Heart left ventricle (tissue), 16 donors: ENCODE results near the gene JADE1. TPM values are rescaled to one million over a fixed set of nuclear protein-coding genes. Genes with fewer than 3 reads are reported as not detected.

Source experiments
- ATAC-seq, 4 donors: fragments of 200-7000 bp; cut with Tn5 transposase; one replicate each; pipeline ENCODE4 v1.9.1; 2020 to 2022; ENCODE audit warnings: moderate library complexity in 4 of 4, mild to moderate bottlenecking in 3 of 4, moderate number of reproducible peaks in 1 of 4
- DNase-seq, 5 donors: peaks; one replicate each; pipeline ENCODE4 v3.0.0-alpha.2; 2020
- H3K27ac ChIP-seq, 12 donors: fragments of 200-600 bp; sonication (generic) in 4 of 12; one replicate each; pipeline versions ENCODE4 v1.5.0 to v1.8.0; 2016 to 2022; ENCODE audit warnings: mild to moderate bottlenecking in 2 of 12
- H3K27me3 ChIP-seq, 9 donors: fragments of 200-600 bp; sonication (generic) in 2 of 9; one replicate each; pipeline versions ENCODE4 v1.5.1 to v1.8.0; 2016 to 2022; ENCODE audit warnings: mild to moderate bottlenecking in 3 of 9
- H3K36me3 ChIP-seq, 9 donors: fragments of 200-600 bp; sonication (generic) in 2 of 9; one replicate each; pipeline versions ENCODE4 v1.5.0 to v1.8.0; 2018 to 2022; ENCODE audit warnings: mild to moderate bottlenecking in 2 of 9
- H3K4me1 ChIP-seq, 12 donors: fragments of 200-600 bp; sonication (generic) in 4 of 12; one replicate each; pipeline versions ENCODE4 v1.5.0 to v1.8.0; 2016 to 2022; ENCODE audit warnings: mild to moderate bottlenecking in 3 of 12
- H3K4me3 ChIP-seq, 12 donors: fragments of 200-600 bp; sonication (generic) in 4 of 12; one replicate each; pipeline versions ENCODE4 v1.5.0 to v1.8.0; 2017 to 2022; ENCODE audit warnings: mild to moderate bottlenecking in 9 of 12, moderate library complexity in 4 of 12
- H3K9me3 ChIP-seq, 12 donors: fragments of 200-600 bp; sonication (generic) in 4 of 12; one replicate each; pipeline versions ENCODE4 v1.5.0 to v1.8.0; 2016 to 2022; ENCODE audit warnings: mild to moderate bottlenecking in 1 of 12
- POLR2A ChIP-seq, 2 donors: fragments of 450-650 bp; IDR thresholded peaks; one replicate each; pipeline ENCODE4 v1.6.1; 2017; ENCODE audit warnings: antibody characterized with exemption in 2 of 2, mild to moderate bottlenecking in 2 of 2, moderate library complexity in 2 of 2
- WGBS, 4 donors: extraction: QIAGEN DNeasy Blood & Tissue Kit in 2 of 4; methylation state at CpG; one replicate each; pipeline versions ENCODE4 v1.1.5 to v1.1.7; 2013 to 2018; 5-methylcytosine and 5-hydroxymethylcytosine counted together
- intact Hi-C, 10 donors: fragments of 100-400 bp; cut with DNase I; formaldehyde crosslinking; loops; one replicate each; pipeline versions ENCODE4 v1.11.1 to v1.14.2; 2022
- polyA plus RNA-seq, 2 donors: library from polyadenylated mRNA; stranded (reverse); fragments of 200-250 nt; gene quantifications; one replicate each; pipeline ENCODE4 v1.2.3, GENCODE V29; 2013
- total RNA-seq, 9 donors: library from RNA; depleted of rRNA in 2 of 9; stranded (reverse); fragments of >200 nt in 2 of 9; fragmentation: NEBNext Ultra II Directional in 3 of 9; extraction: Animal tissue kit (Norgen Biotek cat#: 25700) in 3 of 9; gene quantifications; one replicate each; pipeline versions ENCODE4 v1.1.0 to v1.2.4, GENCODE V29; 2016 to 2023
- TF ChIP-seq, protein P1 (sequence below), 12 donors: fragments of 200-600 bp; sonication (generic) in 4 of 12; IDR thresholded peaks; one replicate each; pipeline versions ENCODE4 v1.5.0 to v1.8.0; 2018 to 2022; ENCODE audit warnings: antibody characterized with exemption in 12 of 12, mild to moderate bottlenecking in 5 of 12
- donor health status: ischemic (EF 13 %, LVEDD 7.1; RV severe dilation, severe dysfunction).
- donor health status: healthy with polysubstance abuse.
- donor health status: DM: no; HTN: yes; CAD: no.
- donor health status: DM: no; HTN: no; CAD: no.
- donor health status: ischemic (EF 25% LVEDD 6.9; RV normal size, moderate dysfunction).
- donor health status: ischemic (EF 25% LVEDD 5.7; RV mildly dilated, moderate dysfunction).
- donor health status: healthy.
- donor health status: DM: yes; HTN: yes; CAD: no.
- donor health status: ischemic (EF 35%, LVEDD 5.7; RV mildly dilated, moderate dysfunction).
- donor health status: nonischemic (EF 11% LVEDD 7.7; RV severe dilation, severe dysfunction).
- donor health status: DM: yes; HTN: yes; CAD: no.
- donor health status: PGD.
- donor health status: ischemic (EF 29% LVEDD 5.4; RV normal size, mild dysfunction).
- donor health status: nonischemic (EF 23%, LVEDD 6.1; RV moderate dilation, normal function).

Gene JADE1
- total and polyA plus RNA-seq, 11 donors = 15.0 to 31.9 (median 19.7) TPM

DNA sequence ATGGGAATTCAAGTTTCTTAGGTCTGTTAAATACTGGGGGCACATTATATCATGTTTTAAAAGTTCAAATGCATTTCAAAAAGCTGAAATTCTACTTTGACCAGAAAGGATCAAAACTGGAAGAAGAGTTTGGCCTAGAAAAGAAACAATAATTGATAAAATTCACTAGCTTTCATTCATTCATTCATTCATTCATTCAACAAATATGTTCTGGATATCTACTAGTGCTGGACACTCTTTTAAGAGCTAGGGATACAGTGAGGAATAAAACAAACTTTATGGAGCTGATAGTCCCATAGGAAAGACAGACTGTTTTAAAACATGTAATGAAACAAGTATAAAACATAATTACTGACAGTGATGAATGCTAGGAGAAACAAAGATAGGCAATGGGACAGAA lies 106.0 kb downstream of the JADE1 start:
- Histone ChIP-seq H3K27me3 (no peaks in the 10 kb centered on the region), H3K36me3 (no peaks in the 10 kb centered on the region), H3K4me3 (no peak overlapping the region), H3K4me1 (peaks cover 0 to 42% (median 0%) of the 10 kb centered on the region in 12 donors), H3K9me3 (no peaks in the 10 kb centered on the region), H3K27ac (peak overlapping the region in 1 of 12 donors; percentile 76)
- no peak for ATAC-seq
- no peak for TF ChIP-seq POLR2A (IDR thresholded peaks at IDR 0.05)
- TF ChIP-seq, protein P1, sequence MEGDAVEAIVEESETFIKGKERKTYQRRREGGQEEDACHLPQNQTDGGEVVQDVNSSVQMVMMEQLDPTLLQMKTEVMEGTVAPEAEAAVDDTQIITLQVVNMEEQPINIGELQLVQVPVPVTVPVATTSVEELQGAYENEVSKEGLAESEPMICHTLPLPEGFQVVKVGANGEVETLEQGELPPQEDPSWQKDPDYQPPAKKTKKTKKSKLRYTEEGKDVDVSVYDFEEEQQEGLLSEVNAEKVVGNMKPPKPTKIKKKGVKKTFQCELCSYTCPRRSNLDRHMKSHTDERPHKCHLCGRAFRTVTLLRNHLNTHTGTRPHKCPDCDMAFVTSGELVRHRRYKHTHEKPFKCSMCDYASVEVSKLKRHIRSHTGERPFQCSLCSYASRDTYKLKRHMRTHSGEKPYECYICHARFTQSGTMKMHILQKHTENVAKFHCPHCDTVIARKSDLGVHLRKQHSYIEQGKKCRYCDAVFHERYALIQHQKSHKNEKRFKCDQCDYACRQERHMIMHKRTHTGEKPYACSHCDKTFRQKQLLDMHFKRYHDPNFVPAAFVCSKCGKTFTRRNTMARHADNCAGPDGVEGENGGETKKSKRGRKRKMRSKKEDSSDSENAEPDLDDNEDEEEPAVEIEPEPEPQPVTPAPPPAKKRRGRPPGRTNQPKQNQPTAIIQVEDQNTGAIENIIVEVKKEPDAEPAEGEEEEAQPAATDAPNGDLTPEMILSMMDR (IDR thresholded peaks at IDR 0.05) = no peak
- DNase-seq = no peak
- intact Hi-C loops = no loop called here

DNA sequence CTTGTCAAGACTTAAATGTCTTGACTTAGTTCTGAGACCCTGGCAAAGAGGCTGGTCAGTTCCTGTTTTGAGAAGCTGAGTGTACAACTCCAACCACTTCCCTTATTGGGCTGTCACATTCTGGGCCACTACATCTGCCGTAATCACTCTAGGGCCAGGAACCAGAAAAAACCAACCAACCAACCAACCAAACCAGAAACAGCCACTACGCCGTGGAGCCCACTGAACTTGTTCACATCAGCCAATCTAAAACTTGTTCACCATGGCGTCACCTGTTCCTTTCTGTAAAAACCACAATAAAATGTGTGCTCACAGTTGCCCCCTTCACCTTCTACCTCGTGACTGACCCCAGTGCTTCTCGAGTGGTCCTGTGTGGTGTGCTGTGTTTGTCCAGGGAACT lies 107.3 kb downstream of the JADE1 start:
- 89 to 94% (median 91%) methylated on average over 6 of the region's 6 CpGs for WGBS, 4 donors
- H3K36me3 ChIP-seq = no peaks in the 10 kb centered on the region
- DNase-seq (peak in 4 of 5 donors; percentile 10 to 23 (median 20)), ATAC-seq (peak in 3 of 4 donors; percentile 50 to 82 (median 65))
- H3K9me3 ChIP-seq = no peaks in the 10 kb centered on the region
- H3K4me1 ChIP-seq = peaks cover 0 to 42% (median 0%) of the 10 kb centered on the region in 12 donors
- TF ChIP-seq, protein P1 (IDR thresholded peaks at IDR 0.05) = no peak
- TF ChIP-seq POLR2A (IDR thresholded peaks at IDR 0.05) = no peak
- H3K27me3 ChIP-seq = no peaks in the 10 kb centered on the region
- intact Hi-C loops = no loop called here
- H3K4me3 ChIP-seq = no peak overlapping the region
- H3K27ac ChIP-seq = peak overlapping the region in 1 of 12 donors; percentile 76

DNA sequence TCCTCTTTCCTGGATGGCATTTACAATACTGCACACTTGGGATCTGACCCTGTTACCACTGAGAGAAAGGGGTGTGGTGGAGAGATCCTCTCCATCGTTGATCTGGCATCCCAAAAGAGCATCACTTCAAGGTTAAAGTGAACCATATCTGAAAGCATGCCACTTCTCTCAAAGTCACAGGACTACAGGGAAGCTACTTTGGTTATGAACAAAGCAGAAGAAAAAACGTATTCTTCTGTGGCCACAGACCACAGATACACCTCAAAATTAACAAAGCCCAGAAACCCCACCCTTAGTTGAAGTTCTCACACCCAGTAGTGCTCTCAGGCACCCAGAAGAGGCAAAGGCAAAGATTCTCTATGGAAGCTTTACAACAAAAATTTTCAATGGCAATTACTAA lies 108.3 kb downstream of the JADE1 start:
- Histone ChIP-seq H3K9me3 (no peaks in the 10 kb centered on the region), H3K27me3 (no peaks in the 10 kb centered on the region), H3K4me3 (no peak overlapping the region), H3K4me1 (peaks cover 0 to 35% (median 0%) of the 10 kb centered on the region in 12 donors), H3K36me3 (no peaks in the 10 kb centered on the region), H3K27ac (peak overlapping the region in 1 of 12 donors; percentile 76)
- no peak for TF ChIP-seq POLR2A (IDR thresholded peaks at IDR 0.05)
- TF ChIP-seq, protein P1 (IDR thresholded peaks at IDR 0.05) = no peak
- DNase-seq (no peak), ATAC-seq (peak in 1 of 4 donors; percentile 11)
- intact Hi-C loops = no loop called here
- 58 to 65% (median 62%) methylated on average over 2 of the region's 2 CpGs for WGBS, 4 donors

DNA sequence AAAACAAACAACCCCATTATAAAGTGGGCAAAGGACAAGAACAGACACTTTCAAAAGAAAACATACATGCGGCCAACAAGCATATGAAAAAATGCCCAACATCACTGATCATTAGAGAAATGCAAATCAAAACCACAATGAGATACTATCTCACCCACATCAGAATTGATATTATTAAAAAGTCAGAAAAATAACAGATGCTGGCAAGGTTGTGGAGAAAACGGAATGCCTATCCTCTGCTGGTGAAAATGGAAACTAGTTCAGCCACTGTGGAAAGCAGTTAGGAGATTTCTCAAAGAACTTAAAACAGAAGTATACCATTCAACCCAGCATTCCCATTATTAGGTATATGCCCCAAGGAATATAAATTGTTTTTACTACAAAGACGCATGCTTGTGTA lies 112.5 kb downstream of the JADE1 start:
- H3K4me3 ChIP-seq = no peak overlapping the region
- no peak for DNase-seq
- H3K27me3 ChIP-seq = no peaks in the 10 kb centered on the region
- H3K4me1 ChIP-seq = peaks cover 0 to 15% (median 0%) of the 10 kb centered on the region in 12 donors
- no peak for TF ChIP-seq POLR2A (IDR thresholded peaks at IDR 0.05)
- TF ChIP-seq, protein P1 (IDR thresholded peaks at IDR 0.05) = no peak
- H3K36me3 ChIP-seq = peaks cover 0 to 7% (median 0%) of the 10 kb centered on the region in 9 donors
- ATAC-seq = no peak
- H3K27ac ChIP-seq = no peak overlapping the region
- intact Hi-C loops = no loop called here
- H3K9me3 ChIP-seq = peaks cover 0 to 9% (median 0%) of the 10 kb centered on the region in 12 donors
- WGBS, 4 donors = 80 to 99% (median 95%) methylated on average over 3 of the region's 3 CpGs
